GM19463 (cell line): ENCODE results near the gene CCNE1.

Experiments
- ATAC-seq: cut with Tn5 transposase; IDR thresholded peaks from one replicate; pipeline ENCODE4 v1.9.1; 2021; ENCODE audit warnings: mild to moderate bottlenecking, moderate library complexity; ENCODE audit not compliant: unreplicated experiment

Gene CCNE1

DNA sequence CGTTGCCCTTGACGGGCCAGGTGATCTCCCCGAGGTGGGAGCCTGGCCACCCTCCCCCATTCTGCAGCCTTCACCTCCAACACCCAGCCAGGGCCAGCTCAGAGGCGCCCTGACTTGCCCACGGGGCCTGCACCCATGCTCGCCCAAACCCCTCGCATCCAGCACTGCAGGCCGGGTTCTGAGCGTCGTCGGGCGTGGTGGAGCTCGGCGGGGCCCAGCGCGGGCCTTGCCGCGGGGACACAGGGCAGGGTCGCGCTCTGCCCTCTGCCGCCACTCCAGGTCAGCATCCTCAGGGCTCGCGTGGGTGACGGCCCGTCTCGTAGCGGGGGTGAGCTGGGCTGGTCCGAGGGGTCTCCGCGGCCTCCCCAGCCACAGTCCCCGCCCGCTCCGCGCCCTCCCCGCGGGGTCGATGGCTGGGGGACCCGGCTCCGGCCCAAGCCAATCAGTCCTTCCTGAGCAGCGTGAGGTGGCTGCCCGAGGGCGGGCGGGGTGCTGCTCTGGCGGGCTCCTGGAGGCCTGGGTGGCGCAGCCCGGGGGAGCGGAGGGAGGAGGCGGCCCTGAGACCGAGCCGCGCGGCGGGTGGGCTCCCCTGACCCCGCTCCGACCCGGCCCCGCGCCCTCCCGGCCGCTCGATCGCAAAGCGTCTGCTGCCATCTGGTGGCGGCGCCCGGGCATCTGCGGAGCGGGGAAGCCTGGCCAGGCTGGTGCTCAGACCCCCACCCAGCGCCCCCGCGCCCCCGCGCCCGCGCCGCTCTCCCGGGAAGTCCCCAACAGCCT lies 61.4 kb downstream of the CCNE1 start:
- peak; percentile 65 for ATAC-seq
